Hepatocyte (in vitro differentiated cells): Measurements from ENCODE around the gene SAMD4A.

Experiments
- CTCF ChIP-seq: fragments of 200-600 bp; sonication (generic); IDR thresholded peaks from 2 replicates; pipeline ENCODE4 v1.5.1; 2016; ENCODE audit warnings: antibody characterized with exemption, mild to moderate bottlenecking; ENCODE audit not compliant: poor library complexity
- EZH2 ChIP-seq: fragments of 200-600 bp; sonication (generic); IDR thresholded peaks from 2 replicates; pipeline ENCODE4 v1.6.1; 2016; ENCODE audit warnings: antibody characterized with exemption, mild to moderate bottlenecking, borderline replicate concordance

- TF ChIP-seq CTCF (no peak), EZH2 (no peak)
These were observed 144.4 kb downstream of the SAMD4A start for GRCh38 chr14:54711312-54711711.
